VCaP (cell line): ENCODE results near the gene A4GALT.

Source experiments
- H3K27ac ChIP-seq: fragments of 450-650 bp; 2 replicates; pipeline ENCODE4 v1.5.1; 2017
- TF ChIP-seq, protein P1 (sequence below): fragments of 450-650 bp; conservative IDR thresholded peaks from 2 replicates; pipeline ENCODE4 v1.5.1; 2017; ENCODE audit warnings: mild to moderate bottlenecking, moderate library complexity

The A4GALT gene

GRCh38 chr22:42642806-42643633 lies 77.7 kb downstream of the A4GALT start:
- TF ChIP-seq, protein P1, sequence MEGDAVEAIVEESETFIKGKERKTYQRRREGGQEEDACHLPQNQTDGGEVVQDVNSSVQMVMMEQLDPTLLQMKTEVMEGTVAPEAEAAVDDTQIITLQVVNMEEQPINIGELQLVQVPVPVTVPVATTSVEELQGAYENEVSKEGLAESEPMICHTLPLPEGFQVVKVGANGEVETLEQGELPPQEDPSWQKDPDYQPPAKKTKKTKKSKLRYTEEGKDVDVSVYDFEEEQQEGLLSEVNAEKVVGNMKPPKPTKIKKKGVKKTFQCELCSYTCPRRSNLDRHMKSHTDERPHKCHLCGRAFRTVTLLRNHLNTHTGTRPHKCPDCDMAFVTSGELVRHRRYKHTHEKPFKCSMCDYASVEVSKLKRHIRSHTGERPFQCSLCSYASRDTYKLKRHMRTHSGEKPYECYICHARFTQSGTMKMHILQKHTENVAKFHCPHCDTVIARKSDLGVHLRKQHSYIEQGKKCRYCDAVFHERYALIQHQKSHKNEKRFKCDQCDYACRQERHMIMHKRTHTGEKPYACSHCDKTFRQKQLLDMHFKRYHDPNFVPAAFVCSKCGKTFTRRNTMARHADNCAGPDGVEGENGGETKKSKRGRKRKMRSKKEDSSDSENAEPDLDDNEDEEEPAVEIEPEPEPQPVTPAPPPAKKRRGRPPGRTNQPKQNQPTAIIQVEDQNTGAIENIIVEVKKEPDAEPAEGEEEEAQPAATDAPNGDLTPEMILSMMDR: no peak
- no peak overlapping the region for H3K27ac ChIP-seq
